H1 (cell line): ENCODE data around the gene SH3D19. TPM values are rescaled to one million over a fixed set of nuclear protein-coding genes. Genes with fewer than 3 reads are reported as not detected.

Experiments used
- CTCF ChIA-PET: fragments of 300-600 bp; sonication (Branson Sonifier 250); formaldehyde crosslinking; loops from one replicate; lab custom pipeline; 2021; ENCODE audit not compliant: partially characterized antibody; lab: Charles Lee
- POLR2A ChIA-PET: fragments of 300-600 bp; sonication (Branson Sonifier 250); formaldehyde crosslinking; loops from one replicate; lab custom pipeline; 2021; ENCODE audit warnings: inconsistent platforms; ENCODE audit not compliant: partially characterized antibody; lab: Charles Lee
- DNase-seq, 2 experiments: peaks; one replicate each; pipeline versions ENCODE4 v3.0.0 to v3.0.0-alpha.2; 2010 to 2022; ENCODE audit warnings: low spot score in 2 of 2, low read depth in 1 of 2, mixed read lengths in 1 of 2
- FAIRE-seq: peaks from 2 replicates; lab custom pipeline; 2011; peaks lifted over from hg19 to GRCh38; lab: Jason Lieb, UNC
- H2AFZ ChIP-seq: 2 replicates; pipeline ENCODE4 v1.8.1; 2012; ENCODE audit warnings: low read length, inconsistent platforms
- H2AK5ac ChIP-seq: 2 replicates; pipeline ENCODE4 v1.6.1; 2013; ENCODE audit warnings: low read depth, low read length
- H2BK120ac ChIP-seq: replicated peaks from 2 replicates; pipeline ENCODE3; 2013; ENCODE audit warnings: low read depth, low read length, inconsistent platforms
- H2BK12ac ChIP-seq: 2 replicates; pipeline ENCODE4 v1.6.1; 2013; ENCODE audit warnings: low read depth, low read length
- H2BK15ac ChIP-seq: 2 replicates; pipeline ENCODE4 v1.6.1; 2013; ENCODE audit warnings: low read length
- H2BK20ac ChIP-seq: 2 replicates; pipeline ENCODE4 v1.6.1; 2013; ENCODE audit warnings: low read length
- H2BK5ac ChIP-seq: 2 replicates; pipeline ENCODE4 v1.6.1; 2013; ENCODE audit warnings: low read depth, low read length
- H3K14ac ChIP-seq: 2 replicates; pipeline ENCODE4 v1.6.1; 2013; ENCODE audit warnings: inconsistent platforms; ENCODE audit not compliant: insufficient read length
- H3K18ac ChIP-seq: 2 replicates; pipeline ENCODE4 v1.6.1; 2013; ENCODE audit warnings: low read length; ENCODE audit errors: extremely low read depth
- H3K23ac ChIP-seq: 2 replicates; pipeline ENCODE4 v1.6.1; 2013; ENCODE audit warnings: inconsistent platforms; ENCODE audit not compliant: insufficient read length
- H3K23me2 ChIP-seq: 2 replicates; pipeline ENCODE4 v1.6.1; 2013; ENCODE audit warnings: low read depth, low read length
- H3K27ac ChIP-seq: 2 replicates; pipeline ENCODE4 v1.6.1; 2011; ENCODE audit warnings: low read depth, low read length, inconsistent platforms
- H3K27me3 ChIP-seq, 4 experiments: replicated peaks in 1 of 4; 1 replicate in 1 of 4; 2 replicates in 3 of 4; pipeline versions ENCODE4 v1.6.1 to v1.8.1; 2011 to 2013; ENCODE audit warnings: low read length in 3 of 4, mild to moderate bottlenecking in 3 of 4, inconsistent platforms in 2 of 4, mixed read lengths in 2 of 4, moderate library complexity in 1 of 4; ENCODE audit not compliant: control insufficient read depth in 3 of 4, insufficient read depth in 3 of 4; ENCODE audit errors: extremely low read depth in 1 of 4
- H3K36me3 ChIP-seq, 4 experiments: 2 replicates each; pipeline versions ENCODE4 v1.6.1 to v1.8.1; 2011 to 2013; ENCODE audit warnings: mild to moderate bottlenecking in 4 of 4, low read length in 3 of 4, moderate library complexity in 2 of 4, control low read depth in 1 of 4, inconsistent platforms in 1 of 4; ENCODE audit not compliant: insufficient read depth in 4 of 4, control insufficient read depth in 2 of 4
- H3K4ac ChIP-seq: replicated peaks from 2 replicates; pipeline ENCODE3; 2013; ENCODE audit warnings: low read length, low read depth, mixed read lengths, inconsistent platforms; ENCODE audit not compliant: insufficient read length
- H3K4me1 ChIP-seq, 4 experiments: replicated peaks in 1 of 4; 1 replicate in 1 of 4; 2 replicates in 3 of 4; pipeline versions ENCODE4 v1.6.1 to v1.8.1; 2011 to 2013; ENCODE audit warnings: low read length in 3 of 4, inconsistent platforms in 2 of 4, mixed read lengths in 1 of 4; ENCODE audit not compliant: insufficient read depth in 4 of 4, control insufficient read depth in 3 of 4
- H3K4me2 ChIP-seq, 2 experiments: 2 replicates each; pipeline versions ENCODE4 v1.6.1 to v1.8.1; 2011 to 2013; ENCODE audit warnings: low read depth in 2 of 2, low read length in 2 of 2, control low read depth in 1 of 2, inconsistent platforms in 1 of 2, mild to moderate bottlenecking in 1 of 2; ENCODE audit not compliant: insufficient read depth in 1 of 2
- H3K4me3 ChIP-seq, 4 experiments: fragments of 200-600, 300-600 bp in 1 of 4; sonication (generic), shearing (Covaris generic), sonication (Bioruptor Twin) in 1 of 4; 2 replicates each; pipeline versions ENCODE4 v1.5.1 to v1.8.1; 2011 to 2016; ENCODE audit warnings: low read length in 4 of 4, low read depth in 3 of 4, control low read depth in 2 of 4, inconsistent platforms in 2 of 4, mild to moderate bottlenecking in 2 of 4, mixed read lengths in 1 of 4, moderate library complexity in 1 of 4; ENCODE audit not compliant: insufficient read depth in 2 of 4; ENCODE audit errors: extremely low read depth in 1 of 4
- H3K56ac ChIP-seq: replicated peaks from 2 replicates; pipeline ENCODE3; 2013; ENCODE audit warnings: low read depth, mild to moderate bottlenecking, mixed read lengths, low read length, inconsistent platforms; ENCODE audit not compliant: insufficient read length
- H3K79me1 ChIP-seq: 2 replicates; pipeline ENCODE4 v1.6.1; 2013; ENCODE audit warnings: low read depth, low read length, control low read depth
- H3K79me2 ChIP-seq, 2 experiments: 2 replicates each; pipeline versions ENCODE4 v1.6.1 to v1.8.1; 2012 to 2013; ENCODE audit warnings: low read length in 2 of 2, mild to moderate bottlenecking in 2 of 2, inconsistent platforms in 1 of 2; ENCODE audit not compliant: insufficient read depth in 2 of 2, control insufficient read depth in 1 of 2
- H3K9ac ChIP-seq, 4 experiments: replicated peaks in 1 of 4; 1 replicate in 1 of 4; 2 replicates in 3 of 4; pipeline versions ENCODE4 v1.6.1 to v1.8.1; 2011 to 2013; ENCODE audit warnings: low read depth in 3 of 4, low read length in 3 of 4, control low read depth in 2 of 4, mild to moderate bottlenecking in 2 of 4, moderate library complexity in 2 of 4, inconsistent platforms in 1 of 4; ENCODE audit errors: extremely low read depth in 1 of 4
- H3K9me3 ChIP-seq, 2 experiments: 2 replicates each; pipeline versions ENCODE4 v1.6.1 to v1.8.1; 2012 to 2013; ENCODE audit warnings: mild to moderate bottlenecking in 2 of 2, moderate library complexity in 2 of 2, control low read depth in 1 of 2, inconsistent platforms in 1 of 2, low read depth in 1 of 2, low read length in 1 of 2, mixed read lengths in 1 of 2; ENCODE audit not compliant: insufficient read depth in 2 of 2
- H4K20me1 ChIP-seq, 2 experiments: replicated peaks in 1 of 2; 2 replicates each; pipeline versions ENCODE3 to v1.8.1; 2011 to 2013; ENCODE audit warnings: inconsistent platforms in 2 of 2, low read length in 2 of 2, mild to moderate bottlenecking in 1 of 2; ENCODE audit not compliant: insufficient read depth in 2 of 2, control insufficient read depth in 1 of 2
- H4K5ac ChIP-seq: 2 replicates; pipeline ENCODE4 v1.6.1; 2013; ENCODE audit warnings: low read length, low read depth, mixed read lengths, inconsistent platforms; ENCODE audit not compliant: insufficient read length
- H4K8ac ChIP-seq: 2 replicates; pipeline ENCODE4 v1.8.0; 2013; ENCODE audit warnings: mild to moderate bottlenecking, moderate library complexity, low read length, inconsistent platforms; ENCODE audit not compliant: insufficient read depth; ENCODE audit errors: extremely low read depth
- H4K91ac ChIP-seq: replicated peaks from 2 replicates; pipeline ENCODE3; 2013; ENCODE audit warnings: low read length, mixed read lengths, inconsistent platforms; ENCODE audit not compliant: insufficient read length
- ASH2L ChIP-seq: fragments of 200-600, 300-600 bp; sonication (generic); IDR thresholded peaks from one replicate; pipeline ENCODE4 v1.7.1; 2017; ENCODE audit warnings: low read length
- EGR1 ChIP-seq: IDR thresholded peaks from 2 replicates; pipeline ENCODE4 v1.6.1; 2011; ENCODE audit warnings: low read depth, low read length, borderline replicate concordance
- FOSL1 ChIP-seq: IDR thresholded peaks from 2 replicates; pipeline ENCODE4 v1.6.1; 2011; ENCODE audit warnings: mild to moderate bottlenecking, low read depth, low read length, moderate library complexity; ENCODE audit not compliant: insufficient read depth
- HDAC6 ChIP-seq: IDR thresholded peaks from one replicate; pipeline ENCODE4 v1.7.1; 2012; ENCODE audit warnings: low read depth, mild to moderate bottlenecking, inconsistent platforms, low read length, moderate library complexity
- KDM4A ChIP-seq: IDR thresholded peaks from one replicate; pipeline ENCODE4 v1.7.1; 2012; ENCODE audit warnings: low read depth, mild to moderate bottlenecking, moderate library complexity, low read length, inconsistent platforms; ENCODE audit not compliant: severe bottlenecking
- RBBP5 ChIP-seq: IDR thresholded peaks from 2 replicates; pipeline ENCODE4 v1.7.1; 2012; ENCODE audit warnings: low read depth, mild to moderate bottlenecking, inconsistent platforms, low read length, moderate library complexity, borderline replicate concordance
- TAF1 ChIP-seq: IDR thresholded peaks from 2 replicates; pipeline ENCODE4 v1.6.1; 2011; ENCODE audit warnings: mild to moderate bottlenecking, low read depth, low read length
- WGBS, 2 experiments: shearing (Covaris generic) in 1 of 2; methylation state at CpG; one replicate each; pipeline versions ENCODE4 v1.1.6 to v1.1.7; 2013 to 2015; ENCODE audit warnings: low lambda C conversion rate in 2 of 2, mixed read lengths in 2 of 2, inconsistent platforms in 1 of 2, low coverage in 1 of 2, missing lambda C conversion rate in 1 of 2; ENCODE audit not compliant: insufficient replicate concordance in 2 of 2, insufficient coverage in 1 of 2, insufficient read length in 1 of 2; ENCODE audit errors: extremely low coverage in 1 of 2, missing lambda C conversion rate in 1 of 2; 5-methylcytosine and 5-hydroxymethylcytosine counted together
- polyA plus RNA-seq, 7 experiments: library from polyadenylated mRNA; depleted of rRNA in 3 of 7; stranded (reverse) in 5 of 7; unstranded in 2 of 7; fragments of >200 nt in 5 of 7; fragments of 200-250 nt in 2 of 7; gene quantifications; 1 replicate in 5 of 7; 2 replicates in 1 of 7; 4 replicates in 1 of 7; pipeline versions ENCODE4 v1.2.1 to v1.2.3, GENCODE V29; 2011 to 2013; ENCODE audit warnings: missing spikeins in 2 of 7, mixed read lengths in 2 of 7
- total RNA-seq: library from RNA; stranded (reverse); fragmentation: NEBNext Ultra II Directional; extraction: Animal tissue kit (Norgen Biotek cat#: 25700); gene quantifications from 2 replicates; pipeline ENCODE4 v1.2.1, GENCODE V29; 2021

The SH3D19 gene
- total and polyA plus RNA-seq, 2 of the 8 experiments (the other 6 are each of a cell fraction or from before 2014, with no cell fraction given) = 11.7 to 51.3 TPM

DNA sequence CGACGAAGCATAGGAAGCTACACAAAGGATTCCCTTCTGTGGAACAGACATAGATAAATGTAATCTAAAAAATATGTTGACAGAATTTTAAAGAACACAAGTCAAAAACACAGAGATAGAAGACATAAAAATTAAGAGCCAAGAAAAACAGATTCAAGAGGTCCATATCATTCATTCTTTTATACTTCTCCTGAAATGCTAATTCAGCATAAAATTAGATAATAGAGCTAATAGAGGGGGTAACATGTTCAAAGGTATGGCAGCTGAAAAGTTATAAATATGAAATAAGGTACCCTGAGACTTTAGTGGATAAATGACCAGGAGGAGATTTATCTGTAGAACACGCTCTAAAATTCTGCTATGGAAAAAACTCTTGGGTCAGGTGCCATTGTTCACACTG lies 85.8 kb downstream of the SH3D19 start:
- 0 out of 4 replicates have a peak, but pooled peaks cover 0 to 3% of the 10 kb centered on the region in 2 experiments for H3K9me3 ChIP-seq
- H3K9ac ChIP-seq = no peak overlapping the region
- H2AK5ac ChIP-seq = no peak overlapping the region
- WGBS, 2 experiments = 91% methylated on average over 3 of the region's 3 CpGs; no CpG with 5 or more reads in 1 of the 2 experiments
- no peak overlapping the region for H3K27ac ChIP-seq
- no peak overlapping the region for H4K5ac ChIP-seq
- no peak overlapping the region for H2AFZ ChIP-seq
- H2BK20ac ChIP-seq = no peak overlapping the region
- H2BK15ac ChIP-seq = no peak overlapping the region
- H3K36me3 ChIP-seq = no peaks in the 10 kb centered on the region
- H3K23ac ChIP-seq = no peak overlapping the region
- H2BK12ac ChIP-seq = no peak overlapping the region
- CTCF ChIA-PET = interaction anchor here (0.6 to 1.5 kb wide), 3 partner anchors 10 to 365 kb away, joined by 3 read pairs; no protein-coding TSS in a partner anchor
- DNase-seq (no peak), FAIRE-seq (no peak)
- H3K79me2 ChIP-seq = peaks cover 0 to 46% of the 10 kb centered on the region in 2 experiments; a peak in 2 of 4 replicates
- H3K4ac ChIP-seq = no peak overlapping the region
- no peak overlapping the region for H4K8ac ChIP-seq
- H3K27me3 ChIP-seq = no peaks in the 10 kb centered on the region
- no peak overlapping the region for H4K91ac ChIP-seq
- H3K18ac ChIP-seq = no peak overlapping the region
- H3K56ac ChIP-seq = no peak overlapping the region
- no peak overlapping the region for H3K14ac ChIP-seq
- H2BK120ac ChIP-seq = no peak overlapping the region
- no peak overlapping the region for H3K4me3 ChIP-seq
- no peak overlapping the region for H2BK5ac ChIP-seq
- POLR2A ChIA-PET = no interaction called here
- H3K23me2 ChIP-seq = no peaks in the 10 kb centered on the region
- H3K79me1 ChIP-seq = peaks cover 2% of the 10 kb centered on the region; the same call in 1 of the 2 replicates
- H3K4me1 ChIP-seq = peaks cover 0 to 3% (median under 1%) of the 10 kb centered on the region in 4 experiments; a peak in 2 of 7 replicates
- no peak overlapping the region for H3K4me2 ChIP-seq
- TF ChIP-seq KDM4A (no peak), RBBP5 (no peak), ASH2L (no peak), EGR1 (no peak), HDAC6 (no peak), FOSL1 (no peak), TAF1 (no peak)
- H4K20me1 ChIP-seq = no peaks in the 10 kb centered on the region
